BLaER1 (cell line): Measurements from ENCODE around the gene CYP2B6.
"Not testable (repeated sequence)": the region's sequence is repeated elsewhere in the genome, so short reads cannot be mapped to it uniquely, and the experiment has no call there.

Experiments
- H3K27ac ChIP-seq: shearing (Covaris generic); formaldehyde crosslinking; 2 replicates; pipeline ENCODE4 v1.8.1; 2022
- H3K27me3 ChIP-seq: shearing (Covaris generic); formaldehyde crosslinking; 2 replicates; pipeline ENCODE4 v1.8.1; 2022
- H3K36me3 ChIP-seq: shearing (Covaris generic); formaldehyde crosslinking; 2 replicates; pipeline ENCODE4 v1.8.1; 2022
- H3K4me1 ChIP-seq: shearing (Covaris generic); formaldehyde crosslinking; 2 replicates; pipeline ENCODE4 v1.8.1; 2022
- H3K4me2 ChIP-seq: shearing (Covaris generic); formaldehyde crosslinking; 2 replicates; pipeline ENCODE4 v1.8.1; 2022
- H3K4me3 ChIP-seq: shearing (Covaris generic); formaldehyde crosslinking; 2 replicates; pipeline ENCODE4 v1.8.1; 2022
- H3K9ac ChIP-seq: shearing (Covaris generic); formaldehyde crosslinking; 2 replicates; pipeline ENCODE4 v1.8.1; 2022
- H3K9me3 ChIP-seq: shearing (Covaris generic); formaldehyde crosslinking; 2 replicates; pipeline ENCODE4 v1.8.1; 2022
- H4K20me1 ChIP-seq: shearing (Covaris generic); formaldehyde crosslinking; 2 replicates; pipeline ENCODE4 v1.8.1; 2022
- Cebpa-rat ChIP-seq: shearing (Covaris generic); IDR thresholded peaks from 2 replicates; pipeline ENCODE4 v1.8.1; 2022

CYP2B6 gene

DNA sequence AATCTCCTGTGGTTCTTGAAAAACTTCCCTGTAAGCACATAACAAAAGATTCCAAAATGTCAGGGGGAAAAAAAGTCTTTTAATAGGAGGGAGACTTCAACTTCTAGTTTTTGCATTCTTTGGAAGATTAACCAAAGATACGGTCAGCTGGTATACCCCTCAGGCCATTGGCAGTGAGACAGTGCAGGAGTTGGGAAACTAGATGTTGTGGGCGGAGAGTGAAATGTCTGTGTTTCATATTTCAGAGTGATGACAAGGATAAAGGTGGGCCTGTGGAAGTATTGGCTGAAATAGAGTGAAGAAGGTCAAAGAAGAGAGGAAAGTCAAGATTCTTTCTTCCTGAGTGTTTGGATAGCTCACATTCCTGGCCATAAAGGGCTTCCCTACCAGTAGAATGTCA, 40.8 kb downstream of the CYP2B6 start:
- H4K20me1 ChIP-seq: no peaks in the 10 kb centered on the region
- H3K27me3 ChIP-seq: no peaks in the 10 kb centered on the region
- H3K4me2 ChIP-seq: no peak overlapping the region
- no peaks in the 10 kb centered on the region for H3K36me3 ChIP-seq
- no peaks in the 10 kb centered on the region for H3K4me1 ChIP-seq
- no peak for TF ChIP-seq Cebpa-rat
- H3K4me3 ChIP-seq: no peak overlapping the region
- no peak overlapping the region for H3K27ac ChIP-seq
- H3K9me3 ChIP-seq: peaks cover 9% of the 10 kb centered on the region
- no peak overlapping the region for H3K9ac ChIP-seq

DNA sequence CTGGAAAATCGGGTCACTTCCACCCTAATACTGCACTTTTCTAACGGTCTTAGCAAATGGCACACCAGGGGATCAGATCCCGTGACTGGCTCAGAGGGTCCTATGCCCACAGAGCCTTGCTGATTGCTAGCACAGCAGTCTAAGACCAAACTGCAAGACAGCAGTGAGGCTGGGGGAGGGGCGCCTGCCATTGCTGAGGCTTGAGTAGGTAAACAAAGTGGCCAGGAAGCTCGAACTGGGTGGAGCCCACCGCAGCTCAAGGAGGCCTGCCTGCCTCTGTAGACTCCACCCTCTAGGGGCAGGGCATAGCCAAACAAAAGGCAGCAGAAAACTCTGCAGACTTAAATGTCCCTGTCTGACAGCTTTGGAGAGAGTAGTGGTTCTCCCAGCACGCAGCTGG, 42.2 kb downstream of the CYP2B6 start:
- H4K20me1 ChIP-seq, H3K9me3 ChIP-seq, H3K36me3 ChIP-seq, H3K4me3 ChIP-seq, H3K27me3 ChIP-seq, H3K4me2 ChIP-seq, H3K4me1 ChIP-seq, H3K9ac ChIP-seq, H3K27ac ChIP-seq: not testable (repeated sequence)

DNA sequence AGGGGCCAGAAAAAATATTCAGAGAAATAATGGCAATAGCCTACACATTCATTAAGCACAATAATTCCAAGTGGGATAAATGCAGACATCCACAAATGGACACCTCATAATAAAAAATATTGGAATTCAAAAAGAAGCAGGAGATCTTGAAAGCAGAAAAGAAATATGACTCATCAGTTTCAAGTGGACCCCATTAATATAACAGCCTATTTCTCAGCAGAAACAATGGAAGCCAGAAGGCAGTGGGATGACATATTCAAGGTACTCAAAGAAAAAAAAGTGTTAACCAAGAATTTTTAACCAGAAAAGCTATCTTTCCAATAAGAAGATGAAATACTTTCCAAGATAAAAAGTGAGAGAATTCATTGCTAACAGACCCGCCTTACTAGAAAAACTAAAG, 48.7 kb downstream of the CYP2B6 start:
- Histone ChIP-seq H3K9me3 (no peaks in the 10 kb centered on the region), H3K4me1 (no peaks in the 10 kb centered on the region), H3K4me2 (no peak overlapping the region), H3K9ac (no peak overlapping the region), H3K27me3 (no peaks in the 10 kb centered on the region), H3K36me3 (no peaks in the 10 kb centered on the region), H4K20me1 (no peaks in the 10 kb centered on the region), H3K27ac (no peak overlapping the region), H3K4me3 (no peak overlapping the region)
- no peak for TF ChIP-seq Cebpa-rat

DNA sequence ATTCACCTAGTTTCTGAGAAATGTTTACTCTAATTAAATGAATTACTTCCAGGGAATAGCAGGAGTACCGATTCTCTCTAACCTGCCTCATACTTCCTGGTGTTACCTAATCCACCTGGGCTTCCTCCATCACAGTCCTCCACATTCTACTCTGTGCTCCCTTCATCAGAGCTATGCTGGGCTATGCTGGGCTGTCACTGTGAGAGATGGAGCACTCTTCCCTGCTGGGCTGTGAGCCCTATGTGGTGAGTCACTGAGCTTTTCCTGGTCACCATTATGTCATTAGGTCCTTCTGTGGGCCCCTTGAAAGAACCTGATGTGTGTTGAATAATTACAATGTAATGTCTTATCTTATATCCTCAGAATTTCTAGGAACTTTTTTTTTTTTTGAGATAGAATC, 54.0 kb downstream of the CYP2B6 start:
- not testable (repeated sequence) for H3K36me3 ChIP-seq, H3K4me2 ChIP-seq, H3K9me3 ChIP-seq, H3K9ac ChIP-seq, H3K27me3 ChIP-seq, H3K27ac ChIP-seq, H3K4me1 ChIP-seq, H4K20me1 ChIP-seq, H3K4me3 ChIP-seq

DNA sequence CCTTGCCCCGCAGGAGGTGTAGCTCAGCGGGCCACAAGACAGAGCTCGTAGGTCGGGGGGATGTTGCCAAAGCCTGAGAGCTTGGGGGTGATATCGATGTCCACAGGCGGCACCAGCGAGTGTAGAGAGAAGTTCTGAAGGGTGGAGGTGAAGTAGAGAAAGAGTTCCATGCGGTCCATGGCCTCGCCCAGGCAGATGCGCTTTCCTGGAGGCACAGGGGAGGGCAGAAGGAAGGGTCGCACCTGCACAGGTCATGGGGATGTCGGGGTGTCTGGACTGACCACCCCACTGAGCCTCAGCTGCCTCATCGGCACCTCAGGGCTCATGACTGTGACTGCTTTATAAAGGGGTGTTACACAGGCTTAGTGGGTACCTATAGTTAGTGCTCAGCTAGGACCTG, 59.3 kb downstream of the CYP2B6 start:
- no peaks in the 10 kb centered on the region for H3K27me3 ChIP-seq
- no peaks in the 10 kb centered on the region for H3K9me3 ChIP-seq
- H3K4me2 ChIP-seq: no peak overlapping the region
- no peaks in the 10 kb centered on the region for H3K36me3 ChIP-seq
- no peak for TF ChIP-seq Cebpa-rat
- no peaks in the 10 kb centered on the region for H4K20me1 ChIP-seq
- no peak overlapping the region for H3K4me3 ChIP-seq
- H3K9ac ChIP-seq: no peak overlapping the region
- H3K27ac ChIP-seq: no peak overlapping the region
- H3K4me1 ChIP-seq: no peaks in the 10 kb centered on the region

DNA sequence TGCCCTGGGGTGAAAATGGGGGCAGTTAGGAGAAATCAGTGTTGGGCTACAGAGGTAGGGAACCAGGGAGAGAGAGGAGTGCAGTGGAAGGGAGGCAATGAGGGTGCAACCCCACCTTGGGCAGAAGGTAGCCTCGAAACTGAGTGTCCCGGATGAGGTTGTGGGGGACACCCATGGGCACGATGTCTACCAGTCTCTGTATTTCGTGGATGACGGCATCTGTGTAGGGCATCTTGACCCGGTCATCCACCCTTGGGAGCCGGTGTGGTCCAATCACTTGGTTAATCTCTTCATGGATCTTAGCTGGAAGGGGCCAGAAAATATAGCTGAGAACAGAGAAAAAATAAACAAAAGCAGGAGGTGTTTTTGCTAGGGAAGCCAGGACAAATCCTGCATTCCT, 61.1 kb downstream of the CYP2B6 start:
- not testable (repeated sequence) for H3K27ac ChIP-seq

DNA sequence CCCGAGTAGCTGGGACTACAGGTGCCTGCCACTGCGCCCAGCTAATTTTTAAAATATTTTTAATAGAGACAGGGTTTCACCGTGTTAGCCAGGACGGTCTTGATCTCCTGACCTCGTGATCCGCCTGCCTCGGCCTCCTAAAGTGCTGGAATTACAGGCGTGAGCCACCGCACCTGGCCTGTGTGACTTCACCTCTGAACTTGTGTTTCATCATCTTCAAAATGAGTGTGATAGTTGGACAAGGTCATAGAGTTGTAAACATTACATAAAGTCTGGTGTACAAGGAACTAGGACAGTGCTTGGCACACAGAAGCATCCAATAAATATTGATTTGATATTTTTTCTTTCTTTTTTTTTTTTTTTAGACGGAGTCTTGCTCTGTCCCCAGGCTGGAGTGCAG, 62.2 kb downstream of the CYP2B6 start:
- not testable (repeated sequence) for H3K9me3 ChIP-seq, H3K4me2 ChIP-seq, H3K27ac ChIP-seq, H3K4me3 ChIP-seq, H3K36me3 ChIP-seq, H4K20me1 ChIP-seq, H3K4me1 ChIP-seq, H3K9ac ChIP-seq, H3K27me3 ChIP-seq

More for the DNA sequence above, 61.1 kb downstream of the CYP2B6 start:
- not testable (repeated sequence) for H3K9me3 ChIP-seq, H3K36me3 ChIP-seq, H3K9ac ChIP-seq, H4K20me1 ChIP-seq, H3K4me1 ChIP-seq, H3K4me2 ChIP-seq, H3K27me3 ChIP-seq, H3K4me3 ChIP-seq

DNA sequence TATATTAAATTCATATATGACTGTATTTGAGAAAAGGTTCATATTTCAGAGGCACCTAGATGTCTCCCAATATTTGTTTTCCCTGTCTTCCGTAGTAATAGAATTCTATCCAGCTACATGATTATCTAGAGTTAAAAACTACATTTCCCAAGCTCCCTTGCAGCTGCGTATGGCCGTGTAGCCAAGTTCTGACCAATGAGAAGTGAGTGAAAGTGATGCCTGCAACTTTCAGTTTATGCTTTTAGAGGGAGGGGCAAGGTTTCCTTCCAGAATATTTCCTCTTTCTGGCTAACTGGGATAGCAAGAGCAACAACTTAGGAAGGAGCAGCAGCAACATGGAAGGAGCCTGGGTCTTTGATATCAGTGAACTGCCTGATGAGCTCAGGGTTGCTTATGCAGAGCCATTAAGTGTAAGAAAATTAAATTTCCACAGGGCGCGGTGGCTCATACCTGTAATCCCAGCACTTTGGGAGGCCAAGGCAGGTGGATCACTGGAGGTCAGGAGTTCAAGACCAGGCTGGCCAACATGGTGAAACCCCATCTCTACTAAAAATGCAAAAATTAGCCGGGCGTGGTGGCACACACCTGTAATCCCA, 74.0 kb downstream of the CYP2B6 start:
- no peaks in the 10 kb centered on the region for H3K9me3 ChIP-seq
- no peak overlapping the region for H3K4me3 ChIP-seq
- no peak overlapping the region for H3K27ac ChIP-seq
- no peak overlapping the region for H3K4me2 ChIP-seq
- no peaks in the 10 kb centered on the region for H3K36me3 ChIP-seq
- H3K4me1 ChIP-seq: no peaks in the 10 kb centered on the region; the same call in 1 of the 2 replicates
- H3K9ac ChIP-seq: no peak overlapping the region
- no peak for TF ChIP-seq Cebpa-rat
- no peaks in the 10 kb centered on the region for H3K27me3 ChIP-seq
- H4K20me1 ChIP-seq: no peaks in the 10 kb centered on the region
